C4-2B (cell line): ENCODE data around the gene TMEM201.

Experiments
- ZFX ChIP-seq: fragments of 450-650 bp; IDR thresholded peaks from 2 replicates; pipeline ENCODE4 v1.6.1; 2017
- TF ChIP-seq, protein P1 (sequence below): fragments of 450-650 bp; conservative IDR thresholded peaks from 2 replicates; pipeline ENCODE4 v1.5.1; 2017; ENCODE audit warnings: mild to moderate bottlenecking

DNA sequence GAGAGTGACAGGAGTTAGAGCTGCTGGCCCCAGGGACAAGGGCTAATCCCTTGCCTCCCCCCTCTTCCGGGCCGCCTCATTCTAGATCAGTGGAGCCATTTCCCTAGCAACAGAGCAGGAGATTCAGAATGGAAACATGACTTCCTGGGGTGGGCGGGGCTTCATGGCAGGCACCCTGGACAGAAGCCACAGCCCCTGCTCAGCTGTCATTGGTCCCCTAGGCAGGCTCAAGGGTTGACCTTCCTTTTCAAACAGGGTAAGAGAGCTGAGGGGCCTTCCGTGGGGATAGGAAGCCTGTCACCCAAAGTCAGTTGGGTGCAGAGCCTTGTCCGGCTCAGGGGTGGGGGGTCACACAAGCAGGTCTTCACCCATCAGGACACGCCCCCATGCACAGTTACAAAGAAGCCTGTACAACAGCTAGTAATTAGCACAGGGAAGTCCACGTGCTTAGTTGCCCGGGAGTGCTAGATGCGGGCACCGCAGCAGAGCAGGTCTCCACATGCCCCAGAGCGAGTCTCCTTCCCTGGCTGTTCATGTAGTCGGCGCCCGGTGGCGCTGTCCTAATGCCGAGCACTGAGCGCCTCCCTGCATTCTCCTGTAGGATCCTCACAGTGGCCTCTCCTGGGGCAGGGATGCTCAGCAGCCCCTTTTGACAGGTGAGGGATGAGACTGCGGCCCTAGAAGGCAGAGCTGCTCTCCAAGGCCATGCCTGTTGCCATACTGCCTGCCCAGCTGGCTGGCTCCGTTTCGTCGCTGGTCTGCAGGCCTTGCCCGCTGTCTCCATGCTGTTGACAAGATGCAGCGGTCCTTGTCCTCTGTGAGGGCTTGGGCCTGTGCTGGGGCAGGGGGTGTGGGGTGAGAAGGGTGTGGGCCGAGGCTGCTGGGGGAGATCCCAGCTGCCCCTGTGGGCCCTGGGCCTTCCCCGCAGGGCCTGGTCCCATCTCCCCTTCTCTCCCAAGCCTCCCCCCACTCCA lies 5.1 kb downstream of the TMEM201 start:
- TF ChIP-seq, protein P1, sequence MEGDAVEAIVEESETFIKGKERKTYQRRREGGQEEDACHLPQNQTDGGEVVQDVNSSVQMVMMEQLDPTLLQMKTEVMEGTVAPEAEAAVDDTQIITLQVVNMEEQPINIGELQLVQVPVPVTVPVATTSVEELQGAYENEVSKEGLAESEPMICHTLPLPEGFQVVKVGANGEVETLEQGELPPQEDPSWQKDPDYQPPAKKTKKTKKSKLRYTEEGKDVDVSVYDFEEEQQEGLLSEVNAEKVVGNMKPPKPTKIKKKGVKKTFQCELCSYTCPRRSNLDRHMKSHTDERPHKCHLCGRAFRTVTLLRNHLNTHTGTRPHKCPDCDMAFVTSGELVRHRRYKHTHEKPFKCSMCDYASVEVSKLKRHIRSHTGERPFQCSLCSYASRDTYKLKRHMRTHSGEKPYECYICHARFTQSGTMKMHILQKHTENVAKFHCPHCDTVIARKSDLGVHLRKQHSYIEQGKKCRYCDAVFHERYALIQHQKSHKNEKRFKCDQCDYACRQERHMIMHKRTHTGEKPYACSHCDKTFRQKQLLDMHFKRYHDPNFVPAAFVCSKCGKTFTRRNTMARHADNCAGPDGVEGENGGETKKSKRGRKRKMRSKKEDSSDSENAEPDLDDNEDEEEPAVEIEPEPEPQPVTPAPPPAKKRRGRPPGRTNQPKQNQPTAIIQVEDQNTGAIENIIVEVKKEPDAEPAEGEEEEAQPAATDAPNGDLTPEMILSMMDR = no peak
- TF ChIP-seq ZFX = no peak
